PC-3 (cell line): ENCODE results near the gene DNASE1L2. TPM values are rescaled to one million over a fixed set of nuclear protein-coding genes. Genes with fewer than 3 reads are reported as not detected.
A peak's percentile ranks its signal among the peaks of the same experiment; 100 is the strongest.
"Not testable (repeated sequence)": the region's sequence is repeated elsewhere in the genome, so short reads cannot be mapped to it uniquely, and the experiment has no call there.

Source experiments
- ATAC-seq: fragments of 200-7000 bp; cut with Tn5 transposase; 2 replicates; pipeline ENCODE4 v1.9.1; 2020; ENCODE audit warnings: mild to moderate bottlenecking, moderate library complexity
- BruUV-seq: library from RNA; stranded (reverse); fragments of 400-500 nt; replicated peaks from 2 replicates; lab custom pipeline; 2021; lab: Mats Ljungman, UMichigan
- CTCF ChIA-PET: fragments of 300-600 bp; sonication (Branson Sonifier 250); formaldehyde crosslinking; loops from one replicate; lab custom pipeline; 2022; ENCODE audit warnings: antibody characterized with exemption; lab: Charles Lee
- POLR2A ChIA-PET: fragments of 300-600 bp; sonication (Branson Sonifier 250); formaldehyde crosslinking; loops from one replicate; lab custom pipeline; 2022; ENCODE audit warnings: antibody characterized with exemption; ENCODE audit not compliant: unreplicated experiment; lab: Charles Lee
- DNase-seq: peaks from one replicate; pipeline ENCODE4 v3.0.0-alpha.2; 2015
- H2AFZ ChIP-seq: fragments of 300-600 bp; sonication (generic); 2 replicates; pipeline ENCODE4 v1.6.0; 2016; ENCODE audit warnings: antibody characterized with exemption, low read length
- H3F3A ChIP-seq: fragments of 300-600 bp; sonication (generic); one replicate; pipeline ENCODE4 v1.6.0; 2017; ENCODE audit warnings: antibody characterized with exemption, low read length, control low read depth, mild to moderate bottlenecking; ENCODE audit not compliant: unreplicated experiment
- H3K27ac ChIP-seq: fragments of 300-600 bp; sonication (generic); 2 replicates; pipeline ENCODE4 v1.5.1; 2016; ENCODE audit warnings: mild to moderate bottlenecking, low read length
- H3K27me3 ChIP-seq: fragments of 300-600 bp; sonication (generic); 2 replicates; pipeline ENCODE4 v1.6.1; 2016; ENCODE audit warnings: low read length, mixed read lengths
- H3K36me3 ChIP-seq: fragments of 300-600 bp; sonication (generic); 2 replicates; pipeline ENCODE4 v1.6.1; 2016; ENCODE audit warnings: low read depth, mixed run types, low read length, mixed read lengths
- H3K4me1 ChIP-seq: fragments of 300-600 bp; sonication (generic); 2 replicates; pipeline ENCODE4 v1.5.1; 2016; ENCODE audit warnings: low read length; ENCODE audit not compliant: insufficient read depth
- H3K4me2 ChIP-seq: fragments of 300-600 bp; sonication (generic); 2 replicates; pipeline ENCODE4 v1.6.0; 2016; ENCODE audit warnings: low read length
- H3K4me3 ChIP-seq: fragments of 300-600 bp; sonication (generic); 2 replicates; pipeline ENCODE4 v1.5.1; 2016; ENCODE audit warnings: mild to moderate bottlenecking, low read length, mixed read lengths
- H3K79me2 ChIP-seq: fragments of 300-600 bp; sonication (generic); 2 replicates; pipeline ENCODE4 v1.6.1; 2017; ENCODE audit warnings: low read length, mixed read lengths
- H3K9ac ChIP-seq: fragments of 300-600 bp; sonication (generic); 2 replicates; pipeline ENCODE4 v1.6.0; 2016; ENCODE audit warnings: mild to moderate bottlenecking, low read length
- H3K9me2 ChIP-seq: fragments of 300-600 bp; sonication (generic); replicated peaks from 2 replicates; pipeline ENCODE4 v1.6.1; 2016; ENCODE audit warnings: mixed run types, low read length, mixed read lengths
- H3K9me3 ChIP-seq: fragments of 300-600 bp; sonication (generic); 2 replicates; pipeline ENCODE4 v1.6.1; 2016; ENCODE audit warnings: low read length, mixed read lengths
- H4K20me1 ChIP-seq: fragments of 300-600 bp; sonication (generic); 2 replicates; pipeline ENCODE4 v1.6.1; 2016; ENCODE audit warnings: low read length, mixed read lengths
- EZH2 ChIP-seq: fragments of 300-600 bp; sonication (generic); IDR thresholded peaks from one replicate; pipeline ENCODE4 v1.6.1; 2017; ENCODE audit warnings: antibody characterized with exemption, mild to moderate bottlenecking, low read length; ENCODE audit not compliant: unreplicated experiment
- EZH2phosphoT487 ChIP-seq: fragments of 300-600 bp; sonication (generic); IDR thresholded peaks from 2 replicates; pipeline ENCODE4 v1.6.1; 2018; ENCODE audit warnings: mild to moderate bottlenecking, antibody characterized with exemption, low read length, borderline replicate concordance
- intact Hi-C: fragments of 100-400 bp; cut with micrococcal nuclease; formaldehyde crosslinking; loops from 2 replicates; pipeline ENCODE4 v1.9.0; 2023
- total RNA-seq: library from RNA; depleted of rRNA; stranded (reverse); fragments of >200 nt; gene quantifications from 2 replicates; pipeline ENCODE4 v1.2.3, GENCODE V29; 2014
- TF ChIP-seq, protein P1 (sequence below): fragments of 300-600 bp; sonication (generic); conservative IDR thresholded peaks from 2 replicates; pipeline ENCODE4 v1.5.1; 2017; ENCODE audit warnings: antibody characterized with exemption, low read depth, mild to moderate bottlenecking, low read length

DNASE1L2 gene
- total RNA-seq, 1 experiment from 2014 or later, result 2.7 TPM

DNA sequence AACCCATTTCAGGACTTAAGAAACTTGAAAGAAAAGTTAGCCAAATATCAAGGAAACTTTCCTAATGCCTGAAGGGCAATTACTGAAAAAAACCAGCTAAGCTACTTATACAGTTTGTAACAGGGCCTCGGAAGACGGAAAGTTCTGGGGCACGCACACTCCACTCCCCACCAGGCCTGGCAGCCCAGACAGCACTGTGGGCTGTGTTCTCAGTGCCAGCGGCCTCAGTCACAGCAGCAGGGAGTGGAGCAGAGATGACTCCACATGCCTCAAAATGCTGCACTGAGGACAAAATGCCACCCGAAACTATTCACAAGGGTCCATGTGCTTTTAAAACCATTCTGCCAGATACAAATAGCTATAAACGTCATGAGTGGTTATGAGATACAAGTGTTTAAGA, 21.5 kb downstream of the DNASE1L2 start:
- ATAC-seq, result no peak
- no peaks in the 10 kb centered on the region for H3K4me1 ChIP-seq
- H2AFZ ChIP-seq, result no peak overlapping the region
- intact Hi-C loops, result no loop called here
- H4K20me1 ChIP-seq, result 0 out of 2 replicates have a peak, but pooled peaks cover 11% of the 10 kb centered on the region
- H3K79me2 ChIP-seq, result peaks cover 20% of the 10 kb centered on the region
- no peak for DNase-seq
- ChIA-PET POLR2A (no interaction called here), CTCF (no interaction called here)
- H3K4me3 ChIP-seq, result no peak overlapping the region
- no peaks in the 10 kb centered on the region for H3K9me3 ChIP-seq
- H3F3A ChIP-seq, result no peaks in the 10 kb centered on the region
- no peaks in the 10 kb centered on the region for H3K27me3 ChIP-seq
- no peak overlapping the region for H3K4me2 ChIP-seq
- H3K27ac ChIP-seq, result no peak overlapping the region
- TF ChIP-seq EZH2phosphoT487 (no peak), EZH2 (no peak)
- TF ChIP-seq, protein P1, sequence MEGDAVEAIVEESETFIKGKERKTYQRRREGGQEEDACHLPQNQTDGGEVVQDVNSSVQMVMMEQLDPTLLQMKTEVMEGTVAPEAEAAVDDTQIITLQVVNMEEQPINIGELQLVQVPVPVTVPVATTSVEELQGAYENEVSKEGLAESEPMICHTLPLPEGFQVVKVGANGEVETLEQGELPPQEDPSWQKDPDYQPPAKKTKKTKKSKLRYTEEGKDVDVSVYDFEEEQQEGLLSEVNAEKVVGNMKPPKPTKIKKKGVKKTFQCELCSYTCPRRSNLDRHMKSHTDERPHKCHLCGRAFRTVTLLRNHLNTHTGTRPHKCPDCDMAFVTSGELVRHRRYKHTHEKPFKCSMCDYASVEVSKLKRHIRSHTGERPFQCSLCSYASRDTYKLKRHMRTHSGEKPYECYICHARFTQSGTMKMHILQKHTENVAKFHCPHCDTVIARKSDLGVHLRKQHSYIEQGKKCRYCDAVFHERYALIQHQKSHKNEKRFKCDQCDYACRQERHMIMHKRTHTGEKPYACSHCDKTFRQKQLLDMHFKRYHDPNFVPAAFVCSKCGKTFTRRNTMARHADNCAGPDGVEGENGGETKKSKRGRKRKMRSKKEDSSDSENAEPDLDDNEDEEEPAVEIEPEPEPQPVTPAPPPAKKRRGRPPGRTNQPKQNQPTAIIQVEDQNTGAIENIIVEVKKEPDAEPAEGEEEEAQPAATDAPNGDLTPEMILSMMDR, result no peak
- no peaks in the 10 kb centered on the region for H3K9me2 ChIP-seq
- peaks cover 52% of the 10 kb centered on the region for H3K36me3 ChIP-seq
- no TSS peak for BruUV-seq
- no peak overlapping the region for H3K9ac ChIP-seq

DNA sequence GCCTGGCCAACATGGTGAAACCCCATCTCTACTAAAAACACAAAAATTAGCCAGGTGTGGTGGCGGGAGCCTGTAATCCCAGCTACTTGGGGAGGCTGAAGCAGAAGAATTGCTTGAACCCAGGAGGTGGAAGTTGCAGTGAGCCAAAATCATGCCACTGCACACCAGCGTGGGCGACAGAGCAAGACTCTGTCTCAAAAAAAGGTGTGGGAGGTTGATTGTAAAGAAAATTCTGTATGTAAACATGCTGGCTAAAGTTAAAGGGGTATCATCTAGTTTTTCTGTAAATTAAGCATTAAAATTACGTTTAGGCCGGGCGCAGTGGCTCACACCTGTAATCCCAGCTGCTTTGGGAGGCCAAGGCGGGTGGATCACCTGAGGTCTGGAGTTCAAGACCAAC, 22.3 kb downstream of the DNASE1L2 start:
- H3K27me3 ChIP-seq, CTCF ChIA-PET, H3K4me3 ChIP-seq, H3F3A ChIP-seq, intact Hi-C loops, ATAC-seq, H2AFZ ChIP-seq, POLR2A ChIA-PET, H3K27ac ChIP-seq, DNase-seq, H3K9me2 ChIP-seq, H3K4me1 ChIP-seq, H3K9me3 ChIP-seq, H3K9ac ChIP-seq, H3K4me2 ChIP-seq, BruUV-seq: not testable (repeated sequence)
- peaks cover 57% of the 10 kb centered on the region for H3K36me3 ChIP-seq
- peaks cover 28% of the 10 kb centered on the region for H3K79me2 ChIP-seq
- H4K20me1 ChIP-seq, result 0 out of 2 replicates have a peak, but pooled peaks cover 13% of the 10 kb centered on the region

DNA sequence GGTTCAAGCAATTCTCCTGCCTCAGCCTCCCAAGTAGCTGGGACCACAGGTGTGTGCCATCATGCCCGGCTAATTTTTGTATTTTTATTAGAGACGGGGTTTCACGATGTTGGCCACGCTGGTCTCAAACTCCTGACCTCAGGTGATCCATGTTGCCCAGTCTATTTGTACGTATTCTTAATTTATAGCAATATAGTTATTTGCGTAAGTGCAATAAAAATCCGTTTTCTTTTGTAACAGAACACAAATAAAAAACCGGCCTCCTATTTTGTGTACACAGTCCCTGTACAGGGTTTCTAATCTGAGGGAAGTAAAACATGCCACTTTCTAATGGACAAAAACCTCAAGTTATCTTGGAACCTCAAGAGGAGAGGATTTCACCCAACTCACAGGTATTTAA, 24.0 kb downstream of the DNASE1L2 start:
- no peaks in the 10 kb centered on the region for H3K9me3 ChIP-seq
- no peak overlapping the region for H2AFZ ChIP-seq
- no peak overlapping the region for H3K4me3 ChIP-seq
- peaks cover 46% of the 10 kb centered on the region for H3K79me2 ChIP-seq
- ATAC-seq (no peak), DNase-seq (no peak)
- no peaks in the 10 kb centered on the region for H3K4me1 ChIP-seq
- peaks cover 28% of the 10 kb centered on the region for H4K20me1 ChIP-seq
- ChIA-PET CTCF (no interaction called here), POLR2A (no interaction called here)
- H3K9me2 ChIP-seq, result no peaks in the 10 kb centered on the region
- TF ChIP-seq EZH2phosphoT487, result no peak
- TF ChIP-seq EZH2, result no peak
- H3K9ac ChIP-seq, result no peak overlapping the region
- no TSS peak for BruUV-seq
- H3K27ac ChIP-seq, result no peak overlapping the region
- intact Hi-C loops, result no loop called here
- no peaks in the 10 kb centered on the region for H3F3A ChIP-seq
- peaks cover 63% of the 10 kb centered on the region for H3K36me3 ChIP-seq
- no peak overlapping the region for H3K4me2 ChIP-seq
- H3K27me3 ChIP-seq, result no peaks in the 10 kb centered on the region

DNA sequence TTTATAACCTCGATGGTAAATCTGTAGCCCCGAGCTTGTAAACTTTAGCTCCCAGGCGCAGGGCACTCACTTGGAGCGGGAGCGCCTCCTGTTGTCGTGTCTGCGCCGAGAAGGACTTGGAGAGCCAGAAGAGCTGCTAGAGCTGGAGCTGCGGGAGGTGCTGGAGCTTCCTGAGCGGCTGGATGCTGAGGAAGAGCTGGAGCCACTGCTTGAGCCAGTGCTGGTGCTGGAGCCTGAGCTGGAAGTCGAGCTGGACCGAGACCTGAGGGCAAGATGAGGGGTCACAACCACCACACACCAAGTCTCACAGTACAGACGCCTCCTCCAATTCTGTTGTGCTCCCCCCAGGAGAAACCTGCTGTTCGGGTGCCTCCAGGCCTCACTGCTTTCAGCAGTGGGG, 26.8 kb downstream of the DNASE1L2 start:
- intact Hi-C loops, H3K9me3 ChIP-seq, DNase-seq, H3K9me2 ChIP-seq, BruUV-seq, H3K4me3 ChIP-seq, H3K27ac ChIP-seq, ATAC-seq, H3K4me2 ChIP-seq, H2AFZ ChIP-seq, POLR2A ChIA-PET, H3F3A ChIP-seq, H3K27me3 ChIP-seq, H3K9ac ChIP-seq, H3K4me1 ChIP-seq: not testable (repeated sequence)
- H3K36me3 ChIP-seq, result peaks cover 51% of the 10 kb centered on the region
- peaks cover 73% of the 10 kb centered on the region for H3K79me2 ChIP-seq
- H4K20me1 ChIP-seq, result peaks cover 36% of the 10 kb centered on the region
- CTCF ChIA-PET, result interaction anchor here (1.0 kb wide), 1 partner anchor 68 kb away, joined by 3 read pairs; no protein-coding TSS in a partner anchor

DNA sequence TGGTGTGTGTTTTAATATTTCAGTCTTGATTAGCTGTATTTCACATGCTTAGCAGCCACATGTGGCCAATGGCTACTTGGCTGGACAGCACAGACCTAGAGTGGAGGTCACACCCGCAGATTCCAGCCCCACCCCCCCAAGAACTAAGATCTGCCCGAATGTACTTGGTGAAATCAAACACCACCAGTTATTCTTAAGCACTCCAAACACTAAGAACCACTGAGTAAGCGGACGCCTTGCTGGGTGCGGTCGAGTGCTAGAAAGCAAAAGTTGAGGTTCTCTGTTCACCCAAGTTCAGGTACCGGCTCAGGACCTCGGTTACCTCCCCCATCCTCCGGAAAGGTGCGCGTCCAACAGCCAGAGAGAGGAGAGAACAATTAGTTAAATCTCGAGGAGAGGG, 30.6 kb downstream of the DNASE1L2 start:
- Histone ChIP-seq H3K9ac (peak overlapping the region; percentile 95), H3K4me2 (peak overlapping the region; percentile 93), H3K4me3 (peak overlapping the region; percentile 80), H3K36me3 (peaks cover 27% of the 10 kb centered on the region), H3K79me2 (peaks cover 78% of the 10 kb centered on the region), H3K4me1 (peaks cover 13% of the 10 kb centered on the region), H4K20me1 (peaks cover 35% of the 10 kb centered on the region)
- CTCF ChIA-PET, result interaction anchor here (0.6 kb wide), 1 partner anchor 72 kb away, joined by 3 read pairs; no protein-coding TSS in a partner anchor
- POLR2A ChIA-PET, H3F3A ChIP-seq, ATAC-seq, H3K9me3 ChIP-seq, H3K27ac ChIP-seq, H2AFZ ChIP-seq, H3K27me3 ChIP-seq, H3K9me2 ChIP-seq, intact Hi-C loops: not testable (repeated sequence)
- TSS peak; percentile 41 for BruUV-seq
- DNase-seq, result peak; percentile 13
